ENCODE results near the gene CDC73.
"Not testable (repeated sequence)": the region's sequence is repeated elsewhere in the genome, so short reads cannot be mapped to it uniquely, and the experiment has no call there.

GRCh38 chr1:193231146-193231545, 109.3 kb downstream of the CDC73 start:
- not testable (repeated sequence) for TF ChIP-seq TSHZ2 (CRISPR knock-in tag; IDR thresholded peaks at IDR 0.05); ZNF8 (CRISPR knock-in tag; IDR thresholded peaks at IDR 0.05); BACH2 (CRISPR knock-in tag; IDR thresholded peaks at IDR 0.05; ENCODE audit: borderline replicate concordance)
- TF ChIP-seq, protein P1, sequence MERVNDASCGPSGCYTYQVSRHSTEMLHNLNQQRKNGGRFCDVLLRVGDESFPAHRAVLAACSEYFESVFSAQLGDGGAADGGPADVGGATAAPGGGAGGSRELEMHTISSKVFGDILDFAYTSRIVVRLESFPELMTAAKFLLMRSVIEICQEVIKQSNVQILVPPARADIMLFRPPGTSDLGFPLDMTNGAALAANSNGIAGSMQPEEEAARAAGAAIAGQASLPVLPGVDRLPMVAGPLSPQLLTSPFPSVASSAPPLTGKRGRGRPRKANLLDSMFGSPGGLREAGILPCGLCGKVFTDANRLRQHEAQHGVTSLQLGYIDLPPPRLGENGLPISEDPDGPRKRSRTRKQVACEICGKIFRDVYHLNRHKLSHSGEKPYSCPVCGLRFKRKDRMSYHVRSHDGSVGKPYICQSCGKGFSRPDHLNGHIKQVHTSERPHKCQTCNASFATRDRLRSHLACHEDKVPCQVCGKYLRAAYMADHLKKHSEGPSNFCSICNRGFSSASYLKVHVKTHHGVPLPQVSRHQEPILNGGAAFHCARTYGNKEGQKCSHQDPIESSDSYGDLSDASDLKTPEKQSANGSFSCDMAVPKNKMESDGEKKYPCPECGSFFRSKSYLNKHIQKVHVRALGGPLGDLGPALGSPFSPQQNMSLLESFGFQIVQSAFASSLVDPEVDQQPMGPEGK (CRISPR knock-in tag; IDR thresholded peaks at IDR 0.05; ENCODE audit: borderline replicate concordance): not testable (repeated sequence)

Data from SK-N-SH treated with all-trans-retinoic acid at 6 μM for 48 hours (cell line).